ENCODE measurements around the gene PAGE4. TPM values are rescaled to one million over a fixed set of nuclear protein-coding genes. Genes with fewer than 3 reads are reported as not detected.

The PAGE4 gene, protein sequence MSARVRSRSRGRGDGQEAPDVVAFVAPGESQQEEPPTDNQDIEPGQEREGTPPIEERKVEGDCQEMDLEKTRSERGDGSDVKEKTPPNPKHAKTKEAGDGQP
- total RNA-seq: not detected
- long read RNA-seq: 0 reads

DNA sequence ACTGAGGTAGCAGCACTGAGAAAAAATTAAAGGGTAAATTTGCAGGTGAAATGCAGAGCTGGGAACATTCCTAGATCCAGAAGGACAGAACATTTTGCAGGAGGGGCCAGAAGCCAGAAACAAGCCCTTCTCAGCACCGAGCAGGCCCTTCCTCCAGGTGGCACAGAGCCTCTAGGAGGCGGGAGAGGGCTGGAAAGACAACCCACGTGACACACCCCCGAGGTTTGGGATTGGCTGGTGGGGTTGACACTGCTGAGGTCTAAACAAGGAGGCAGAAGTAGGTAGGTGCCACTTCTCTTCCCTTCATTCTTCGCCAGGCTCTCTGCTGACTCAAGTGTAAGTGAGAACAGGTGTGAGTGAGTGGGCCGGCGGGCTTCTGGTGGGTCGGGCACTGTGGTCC, at the start of gene PAGE4:
PAGE4 (plus strand) TSS at position 288 of the 400 bp plus-strand sequence. CDS start 1,126 bp downstream, outside the sequence.
- ATAC-seq (no peak), DNase-seq (no peak)
- intact Hi-C loops (cut with DNase I, micrococcal nuclease): no loop called here

DNA sequence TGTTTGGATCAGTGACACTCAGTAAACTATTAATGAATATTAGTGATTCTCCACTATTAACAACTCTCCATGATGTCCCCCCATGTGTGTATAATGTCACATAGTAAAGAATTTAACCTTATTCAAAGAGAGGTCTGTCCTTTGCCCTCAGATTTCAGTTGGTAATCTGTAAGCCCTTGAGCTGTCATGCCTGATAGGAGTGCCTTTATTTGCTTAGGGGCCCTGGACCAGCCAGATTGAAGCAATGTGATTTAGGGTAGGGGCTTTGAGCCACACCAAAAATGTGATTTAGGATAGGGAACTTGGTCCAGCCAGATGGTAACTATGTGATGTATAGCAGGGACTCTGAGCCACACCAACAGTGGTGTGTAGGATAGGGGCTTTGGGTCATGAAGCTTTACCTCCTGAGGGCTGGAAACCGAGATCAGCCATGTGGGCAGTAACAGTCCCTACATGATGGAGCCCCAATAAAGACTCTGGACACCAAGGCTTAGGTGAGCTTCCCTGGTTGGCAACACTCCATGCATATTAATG, 44.3 kb upstream of the PAGE4 start:
- intact Hi-C loops (cut with DNase I, micrococcal nuclease): no loop called here
- DNase-seq (no peak), ATAC-seq (no peak)

DNA sequence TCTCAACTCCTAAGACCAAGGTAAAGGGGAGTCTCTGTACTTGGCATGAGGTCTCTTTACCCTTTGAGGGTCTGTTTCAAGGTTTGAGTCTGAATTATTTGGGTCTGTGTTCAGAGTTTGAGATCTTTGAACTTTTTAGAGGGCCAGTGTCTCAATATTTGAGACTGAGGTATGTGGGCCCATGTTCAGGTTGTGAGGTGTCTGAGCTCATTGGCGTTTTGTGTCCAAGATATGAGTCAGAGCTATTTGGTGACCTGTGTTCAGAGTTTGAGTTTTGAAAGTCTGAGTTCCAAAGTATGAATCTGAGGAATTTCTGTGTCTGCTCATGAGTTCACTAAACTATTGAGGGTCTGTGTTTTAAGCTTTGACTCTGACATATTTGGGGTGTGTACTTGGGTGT, 36.7 kb upstream of the PAGE4 start:
- ATAC-seq (no peak), DNase-seq (no peak)
- intact Hi-C loops (cut with DNase I, micrococcal nuclease): no loop called here

- ATAC-seq: no peak
- DNase-seq: no peak
- intact Hi-C loops (cut with DNase I, micrococcal nuclease): no loop called here
Measured at GRCh38 chrX:49793686-49794085, 35.4 kb upstream of the PAGE4 start.

DNA sequence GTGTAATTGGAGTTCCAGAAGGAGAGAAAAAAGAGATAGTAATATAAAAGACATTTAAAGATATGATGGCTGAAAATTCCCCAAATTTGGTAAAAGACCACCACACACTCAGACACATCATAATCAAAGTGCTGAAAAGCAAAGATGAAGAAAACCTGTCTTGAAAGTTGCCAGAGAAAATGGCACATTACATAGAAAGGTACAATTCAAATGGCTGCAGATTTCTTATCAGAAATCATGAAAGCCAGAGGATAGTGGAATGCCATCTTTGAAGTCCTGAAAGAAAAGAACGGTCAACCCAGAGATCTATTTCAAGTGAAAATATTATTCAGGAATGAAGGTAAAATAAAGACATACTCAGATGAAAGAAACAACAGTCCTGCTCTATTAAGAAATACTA, 29.3 kb upstream of the PAGE4 start:
- no peak for ATAC-seq
- intact Hi-C loops (cut with DNase I, micrococcal nuclease): no loop called here
- DNase-seq: no peak

DNA sequence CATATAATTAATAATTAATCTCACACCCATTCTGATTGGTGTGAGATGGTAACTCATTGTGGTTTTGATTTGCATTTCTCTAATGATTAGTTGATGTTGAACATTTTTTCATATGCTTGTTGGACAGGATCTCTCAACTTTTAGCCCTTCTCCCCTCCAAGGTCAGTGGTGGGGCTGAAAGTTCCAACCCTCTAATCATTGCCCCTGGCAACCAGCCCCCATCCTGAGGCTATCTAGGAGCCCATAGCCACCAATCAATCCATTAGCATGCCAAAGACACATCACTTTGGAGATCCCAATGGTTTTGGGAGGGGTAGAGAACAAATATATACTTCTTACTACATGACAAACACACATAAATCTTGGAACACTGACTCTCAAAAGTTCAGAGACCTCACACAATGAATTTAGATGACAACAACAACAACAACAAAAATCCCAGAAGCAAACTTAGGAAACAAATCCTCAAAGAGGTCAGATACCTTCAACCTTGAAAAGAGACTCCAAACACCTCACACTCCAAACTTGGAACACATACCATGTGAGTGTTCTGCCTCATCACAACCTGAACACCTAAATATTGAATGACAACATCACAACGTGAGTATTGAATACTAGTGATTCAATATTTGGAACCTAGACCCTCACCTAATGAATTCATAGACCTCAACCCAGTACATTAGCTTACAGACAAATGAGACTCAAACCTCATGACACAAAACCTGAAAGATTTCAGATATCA, 19.0 kb upstream of the PAGE4 start:
- intact Hi-C loops (cut with DNase I, micrococcal nuclease): no loop called here
- ATAC-seq (no peak), DNase-seq (no peak)

GRCh38 chrX:49812177-49812576, 16.9 kb upstream of the PAGE4 start:
- ATAC-seq (no peak), DNase-seq (no peak)
- intact Hi-C loops (cut with DNase I, micrococcal nuclease): no loop called here

- intact Hi-C loops (cut with DNase I, micrococcal nuclease): no loop called here
- ATAC-seq (no peak), DNase-seq (no peak)
Measured at GRCh38 chrX:49816435-49816834, 12.7 kb upstream of the PAGE4 start.

- ATAC-seq (peak; percentile 59), DNase-seq (peak in 1 of 2 donors; percentile 14)
- intact Hi-C loops (cut with DNase I, micrococcal nuclease): no loop called here
Measured at GRCh38 chrX:49838374-49838773, 9.3 kb downstream of the PAGE4 start.

DNA sequence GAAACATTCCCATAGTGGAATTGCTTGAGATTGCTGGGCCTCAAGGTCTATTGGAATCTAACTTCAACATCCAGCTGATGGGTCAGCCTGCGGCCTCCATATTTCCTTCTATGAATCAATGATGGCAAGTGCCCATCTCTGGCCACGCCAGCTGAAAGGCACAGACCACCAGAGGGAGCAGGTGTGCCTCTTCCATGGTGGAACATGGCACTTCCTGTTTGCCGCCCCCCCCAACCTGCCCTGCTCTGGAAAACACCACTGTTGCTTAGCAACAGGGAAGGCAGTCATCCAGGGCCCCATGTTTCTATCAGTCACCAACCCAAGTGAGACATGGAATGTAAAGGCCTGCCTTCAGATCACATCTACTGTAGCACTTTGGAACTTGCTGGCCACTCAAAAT, 11.6 kb downstream of the PAGE4 start:
- intact Hi-C loops (cut with DNase I, micrococcal nuclease): no loop called here
- peak; percentile 51 for ATAC-seq
- DNase-seq: peak; percentile 29 to 43

DNA sequence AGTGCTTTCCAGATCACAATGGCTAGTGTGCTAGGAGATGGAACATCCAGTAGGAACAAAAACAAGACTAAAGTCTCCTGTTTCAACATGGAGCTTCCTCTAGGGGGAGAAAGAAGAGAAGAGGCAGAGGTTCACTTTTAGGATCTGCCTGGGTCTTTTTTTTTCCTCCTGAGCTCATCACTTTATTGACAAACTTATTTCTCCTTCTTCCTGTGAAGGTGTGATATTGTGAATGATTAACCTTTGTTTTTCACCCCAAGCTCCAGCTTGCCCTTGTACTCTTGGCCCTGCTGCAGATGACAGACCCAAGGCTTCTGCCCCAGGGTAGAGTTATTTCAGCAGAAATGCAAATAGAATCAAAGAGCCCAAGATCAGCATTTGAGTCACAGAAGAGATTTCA, 13.5 kb downstream of the PAGE4 start:
- ATAC-seq (no peak), DNase-seq (no peak)
- intact Hi-C loops (cut with DNase I, micrococcal nuclease): no loop called here

DNA sequence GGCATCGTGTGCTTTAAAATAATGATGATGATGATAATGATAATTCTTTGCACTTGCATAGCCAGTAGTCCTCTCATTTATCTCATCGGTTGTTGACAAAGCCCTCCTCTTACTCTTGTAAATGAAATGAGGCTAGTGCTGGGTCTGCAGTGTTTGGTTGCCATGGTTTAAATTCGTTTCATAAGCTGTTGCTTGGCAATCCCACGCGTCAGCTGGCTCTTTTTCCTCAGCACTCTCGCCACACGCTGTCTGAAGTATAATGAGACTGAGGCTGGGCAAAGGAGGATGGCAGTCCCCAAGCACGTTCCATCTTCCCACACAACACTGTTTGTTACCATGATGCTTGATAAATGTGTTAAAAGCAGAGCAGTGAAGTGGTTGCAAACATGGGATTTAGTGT, 15.5 kb downstream of the PAGE4 start:
- intact Hi-C loops (cut with DNase I, micrococcal nuclease): no loop called here
- DNase-seq (no peak), ATAC-seq (no peak)

- ATAC-seq: no peak
- no peak for DNase-seq
- intact Hi-C loops (cut with DNase I, micrococcal nuclease): no loop called here
Measured at GRCh38 chrX:49845701-49846403, 16.7 kb downstream of the PAGE4 start.

DNA sequence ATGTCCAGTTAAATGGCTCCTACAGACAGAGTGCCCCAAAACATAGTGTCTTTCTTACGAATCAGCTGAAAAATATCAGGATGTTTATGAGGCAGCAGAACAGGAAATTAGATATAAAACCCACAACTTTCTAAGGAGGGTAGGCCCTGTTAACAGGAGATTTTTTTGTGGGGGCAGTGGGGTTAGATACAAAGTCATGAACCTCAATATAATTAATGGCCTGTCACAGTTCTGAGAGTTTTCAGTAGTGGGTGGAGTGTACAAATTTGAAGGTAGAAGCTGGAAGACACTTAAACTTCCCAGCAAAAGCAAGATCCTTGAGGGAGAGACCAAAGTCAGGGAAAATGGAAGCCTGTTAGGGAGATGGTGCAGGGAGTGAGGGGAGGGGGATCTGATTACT, 17.4 kb downstream of the PAGE4 start:
- no peak for ATAC-seq
- DNase-seq: no peak
- intact Hi-C loops (cut with DNase I, micrococcal nuclease): no loop called here

- DNase-seq (no peak), ATAC-seq (no peak)
- intact Hi-C loops (cut with DNase I, micrococcal nuclease): no loop called here
Measured at GRCh38 chrX:49848275-49848674, 19.2 kb downstream of the PAGE4 start.

DNA sequence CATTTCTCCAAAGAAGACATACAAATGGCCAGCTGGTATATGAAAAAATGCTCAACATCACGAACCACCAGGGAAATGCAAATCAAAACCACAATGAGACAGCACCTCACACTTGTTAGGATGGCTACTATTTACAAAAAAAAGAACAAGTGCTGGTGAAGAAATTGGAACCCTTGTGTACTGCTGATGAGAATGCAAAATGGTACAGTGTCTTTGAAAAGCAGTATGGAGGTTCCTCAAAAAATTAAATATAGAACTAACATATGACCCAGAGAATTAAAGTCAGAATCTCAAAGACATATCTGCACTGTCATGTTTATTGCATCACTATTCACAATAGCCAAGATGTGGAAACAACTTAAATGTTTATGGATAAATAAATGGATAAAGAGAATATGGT, 20.9 kb downstream of the PAGE4 start:
- ATAC-seq (no peak), DNase-seq (no peak)
- intact Hi-C loops (cut with DNase I, micrococcal nuclease): no loop called here

DNA sequence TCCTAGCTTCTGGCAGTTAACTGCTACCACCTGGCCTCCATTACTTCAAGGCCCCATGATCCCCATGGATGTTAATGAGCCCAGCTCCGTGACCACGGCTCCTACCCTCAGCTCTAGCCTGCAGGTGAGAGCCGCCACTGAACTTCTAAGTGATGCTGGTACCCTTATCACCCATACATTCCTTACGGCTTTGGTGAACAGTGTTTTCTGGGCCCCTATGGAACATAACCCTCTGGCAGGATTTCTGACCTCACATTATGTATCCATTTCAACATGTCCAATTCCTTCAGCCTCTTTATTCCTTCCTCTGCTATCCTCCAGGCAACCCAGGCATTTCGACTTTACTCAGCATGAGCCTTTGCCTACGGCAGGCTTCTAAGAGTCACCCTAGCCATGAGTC, 24.6 kb downstream of the PAGE4 start:
- no peak for DNase-seq
- ATAC-seq: no peak
- intact Hi-C loops (cut with DNase I, micrococcal nuclease): no loop called here

DNA sequence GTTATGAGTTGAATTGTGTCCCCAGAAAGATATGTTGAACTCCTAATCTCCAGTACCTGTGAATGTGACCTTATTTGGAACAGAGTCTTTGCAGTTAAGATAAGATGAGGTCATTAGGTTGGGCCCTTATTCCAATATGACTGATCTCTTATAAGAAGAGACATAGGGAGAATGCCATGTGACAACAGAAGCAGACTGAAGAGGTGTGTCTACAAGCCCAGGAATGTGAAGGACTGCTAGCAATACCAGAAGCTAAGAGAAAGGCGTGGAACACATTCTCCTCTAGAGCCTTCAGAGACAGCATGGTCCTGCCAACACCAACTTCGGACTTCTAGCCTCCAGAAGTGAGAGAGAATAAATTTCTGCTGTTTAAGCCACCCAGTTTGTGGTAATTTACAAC, 27.7 kb downstream of the PAGE4 start:
- intact Hi-C loops (cut with DNase I, micrococcal nuclease): no loop called here
- ATAC-seq (no peak), DNase-seq (no peak)

DNA sequence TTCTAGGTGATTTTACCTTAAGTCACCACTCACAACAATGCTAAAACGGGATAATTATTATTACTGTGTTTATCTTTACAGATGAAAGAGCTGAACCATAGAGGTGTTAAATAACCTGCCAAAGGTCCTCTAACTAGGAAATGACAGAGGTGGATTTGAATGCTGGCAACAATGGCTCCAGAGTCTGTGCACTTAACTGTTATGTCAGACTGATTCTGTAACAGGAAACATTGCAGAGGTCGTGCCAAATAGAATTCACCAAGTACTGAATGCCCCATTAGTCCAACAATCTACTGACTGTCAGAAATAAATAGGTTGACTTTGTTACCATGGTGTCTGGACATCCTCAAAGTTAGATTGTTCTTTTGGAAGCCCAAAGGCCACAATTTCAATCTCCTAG, 29.2 kb downstream of the PAGE4 start:
- DNase-seq (no peak), ATAC-seq (no peak)
- intact Hi-C loops (cut with DNase I, micrococcal nuclease): no loop called here

GRCh38 chrX:49859491-49859890, 30.4 kb downstream of the PAGE4 start:
- intact Hi-C loops (cut with DNase I, micrococcal nuclease): no loop called here
- ATAC-seq (no peak), DNase-seq (no peak)
